BE2C (cell line): ENCODE results near the gene CACNB3. TPM values are rescaled to one million over a fixed set of nuclear protein-coding genes. Genes with fewer than 3 reads are reported as not detected.

Experiments
- DNase-seq: peaks from one replicate; pipeline ENCODE4 v3.0.0-alpha.2; 2020
- H3K27me3 ChIP-seq: fragments of 250-450 bp; sonication (Bioruptor Pico); 2 replicates; pipeline ENCODE4 v1.5.1; 2020; ENCODE audit warnings: mild to moderate bottlenecking
- H3K36me3 ChIP-seq: fragments of 250-450 bp; sonication (Bioruptor Pico); 2 replicates; pipeline ENCODE4 v1.5.1; 2020; ENCODE audit warnings: mild to moderate bottlenecking
- H3K4me1 ChIP-seq: fragments of 250-450 bp; sonication (Bioruptor Pico); 2 replicates; pipeline ENCODE4 v1.5.1; 2020
- H3K4me3 ChIP-seq: 2 replicates; pipeline ENCODE4 v1.5.1; 2011; ENCODE audit warnings: low read depth, low read length
- H3K9me3 ChIP-seq: fragments of 250-450 bp; sonication (Bioruptor Pico); 2 replicates; pipeline ENCODE4 v1.5.1; 2020
- CTCF ChIP-seq: IDR thresholded peaks from 2 replicates; pipeline ENCODE4 v1.5.1; 2012; ENCODE audit warnings: mild to moderate bottlenecking, low read depth, low read length
- polyA plus RNA-seq: library from polyadenylated mRNA; unstranded; fragments of >200 nt; gene quantifications from one replicate; pipeline ENCODE4 v1.2.1, GENCODE V29; 2012; ENCODE audit warnings: low read depth, missing spikeins; ENCODE audit not compliant: insufficient read length, insufficient read depth

Gene CACNB3
- 15.5 TPM for polyA plus RNA-seq

DNA sequence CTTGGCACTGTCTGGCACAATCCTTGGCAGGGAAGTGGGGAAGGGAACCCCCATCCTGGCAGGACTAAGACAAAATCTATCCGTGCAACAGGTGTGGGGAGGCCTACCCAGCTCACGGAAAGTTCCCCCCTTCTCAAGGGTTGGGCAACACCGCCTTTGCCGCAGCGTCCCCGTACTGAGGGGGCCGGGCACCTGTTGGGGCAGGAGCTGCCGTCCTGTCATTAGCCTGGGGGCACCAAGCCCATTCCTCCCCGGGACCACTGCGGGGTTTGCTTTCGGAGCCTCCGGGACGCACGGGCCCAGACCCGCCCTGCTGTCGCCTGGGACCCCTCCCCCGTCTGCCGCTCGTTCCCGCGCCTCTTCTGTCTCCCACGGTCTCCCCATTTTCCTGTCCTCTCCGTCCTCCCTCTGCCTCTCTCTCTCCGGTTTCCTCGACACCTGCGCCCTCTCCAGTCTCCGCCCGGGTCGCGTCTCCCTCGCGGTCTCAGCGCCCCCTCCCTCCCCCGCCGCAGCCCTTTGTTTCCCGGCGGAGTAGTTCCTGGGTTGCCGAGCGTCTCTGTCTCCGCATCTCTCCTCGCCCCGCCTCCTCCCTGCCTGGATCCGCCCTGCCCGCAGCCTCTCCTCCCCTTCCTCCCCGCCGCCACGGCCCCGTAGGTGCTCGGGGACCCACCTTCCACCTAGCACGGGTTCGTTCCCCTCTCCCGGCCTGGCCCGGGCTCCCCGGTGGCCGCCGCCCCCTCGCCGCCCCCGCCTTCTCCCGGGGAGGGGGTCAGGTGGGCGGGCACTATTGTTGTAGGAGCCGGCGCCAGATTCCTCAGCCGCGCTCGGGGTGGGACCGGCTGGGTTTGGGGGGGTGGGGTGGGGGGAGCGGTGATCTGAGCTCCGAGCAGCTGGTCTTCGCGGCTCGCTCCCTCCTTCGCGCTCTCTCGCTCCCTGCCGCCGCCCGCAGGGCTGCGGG is at the start of gene CACNB3:
CACNB3 (plus strand) TSS at position 624 of the 958 bp plus-strand sequence. CDS start 434 bp downstream, outside the sequence.
- no peaks in the 10 kb centered on the region for H3K27me3 ChIP-seq
- peak; percentile 79 for DNase-seq
- H3K9me3 ChIP-seq: no peaks in the 10 kb centered on the region
- no peaks in the 10 kb centered on the region for H3K36me3 ChIP-seq
- H3K4me3 ChIP-seq: peak within 1 kb of the TSS; percentile 60
- peaks cover 3% of the 10 kb centered on the region for H3K4me1 ChIP-seq
- no peak for TF ChIP-seq CTCF

GRCh38 chr12:48768736-48769135 is 49.6 kb upstream of the CACNB3 start:
- DNase-seq: no peak
- Histone ChIP-seq H3K4me3 (no peak overlapping the region), H3K27me3 (no peaks in the 10 kb centered on the region), H3K4me1 (no peaks in the 10 kb centered on the region), H3K9me3 (no peaks in the 10 kb centered on the region), H3K36me3 (no peaks in the 10 kb centered on the region)
- no peak for TF ChIP-seq CTCF

GRCh38 chr12:48770756-48771155 is 47.5 kb upstream of the CACNB3 start:
- Histone ChIP-seq H3K27me3 (no peaks in the 10 kb centered on the region), H3K4me1 (peaks cover 4% of the 10 kb centered on the region; the same call in 1 of the 2 replicates), H3K36me3 (no peaks in the 10 kb centered on the region), H3K9me3 (no peaks in the 10 kb centered on the region), H3K4me3 (no peak overlapping the region)
- DNase-seq: no peak
- TF ChIP-seq CTCF: no peak

GRCh38 chr12:48771588-48772112 is 46.6 kb upstream of the CACNB3 start:
- no peak for TF ChIP-seq CTCF
- Histone ChIP-seq H3K9me3 (no peaks in the 10 kb centered on the region), H3K27me3 (no peaks in the 10 kb centered on the region), H3K4me3 (no peak overlapping the region), H3K4me1 (peaks cover 4% of the 10 kb centered on the region; the same call in 1 of the 2 replicates), H3K36me3 (no peaks in the 10 kb centered on the region)
- no peak for DNase-seq

- Histone ChIP-seq H3K9me3 (no peaks in the 10 kb centered on the region), H3K4me1 (peaks cover 4% of the 10 kb centered on the region; the same call in 1 of the 2 replicates), H3K27me3 (no peaks in the 10 kb centered on the region), H3K4me3 (no peak overlapping the region), H3K36me3 (no peaks in the 10 kb centered on the region)
- DNase-seq: no peak
- no peak for TF ChIP-seq CTCF
Observed at GRCh38 chr12:48773686-48774085, 44.6 kb upstream of the CACNB3 start.
